HG03139 (cell line): Measurements from ENCODE around the gene FNIP1.
"Not testable (repeated sequence)": the region's sequence is repeated elsewhere in the genome, so short reads cannot be mapped to it uniquely, and the experiment has no call there.

Source experiments
- ATAC-seq: cut with Tn5 transposase; IDR thresholded peaks from one replicate; pipeline ENCODE4 v1.9.1; 2021; ENCODE audit not compliant: unreplicated experiment

FNIP1 gene

GRCh38 chr5:131787736-131788135 is 9.1 kb downstream of the FNIP1 start:
- ATAC-seq, result no peak

GRCh38 chr5:131786900-131787692 is 9.7 kb downstream of the FNIP1 start:
- no peak for ATAC-seq

GRCh38 chr5:131786036-131786435 is 10.8 kb downstream of the FNIP1 start:
- ATAC-seq, result no peak

- no peak for ATAC-seq
These were observed 12.9 kb downstream of the FNIP1 start for GRCh38 chr5:131783874-131784273.

- ATAC-seq, result no peak
These were observed 13.5 kb downstream of the FNIP1 start for GRCh38 chr5:131783357-131783756.

- no peak for ATAC-seq
These were observed 14.1 kb downstream of the FNIP1 start for GRCh38 chr5:131782717-131783116.

GRCh38 chr5:131778141-131778540 is 18.7 kb downstream of the FNIP1 start:
- not testable (repeated sequence) for ATAC-seq

GRCh38 chr5:131776450-131776849 is 20.4 kb downstream of the FNIP1 start:
- no peak for ATAC-seq

GRCh38 chr5:131774652-131775367 is 22.0 kb downstream of the FNIP1 start:
- no peak for ATAC-seq

- no peak for ATAC-seq
These were observed 23.0 kb downstream of the FNIP1 start for GRCh38 chr5:131773805-131774204.

GRCh38 chr5:131771692-131772091 is 25.1 kb downstream of the FNIP1 start:
- ATAC-seq, result no peak

GRCh38 chr5:131769961-131770360 is 26.9 kb downstream of the FNIP1 start:
- no peak for ATAC-seq

GRCh38 chr5:131769336-131769735 is 27.5 kb downstream of the FNIP1 start:
- ATAC-seq, result no peak

- ATAC-seq, result no peak
These were observed 28.9 kb downstream of the FNIP1 start for GRCh38 chr5:131767891-131768290.

- ATAC-seq, result no peak
These were observed 30.1 kb downstream of the FNIP1 start for GRCh38 chr5:131766689-131767088.

GRCh38 chr5:131765261-131765660 is 31.6 kb downstream of the FNIP1 start:
- no peak for ATAC-seq

- no peak for ATAC-seq
These were observed 32.8 kb downstream of the FNIP1 start for GRCh38 chr5:131763968-131764367.

GRCh38 chr5:131760793-131761192 is 36.0 kb downstream of the FNIP1 start:
- no peak for ATAC-seq

- no peak for ATAC-seq
These were observed 37.1 kb downstream of the FNIP1 start for GRCh38 chr5:131759704-131760103.

- no peak for ATAC-seq
These were observed 38.3 kb downstream of the FNIP1 start for GRCh38 chr5:131758520-131758900.

- ATAC-seq, result peak; percentile 55
These were observed 38.8 kb downstream of the FNIP1 start for GRCh38 chr5:131757830-131758519.

GRCh38 chr5:131756942-131757341 is 39.9 kb downstream of the FNIP1 start:
- ATAC-seq, result no peak
